HCT116 (cell line): ENCODE measurements around the gene KCNC3. TPM values are rescaled to one million over a fixed set of nuclear protein-coding genes. Genes with fewer than 3 reads are reported as not detected.

Source experiments
- ATAC-seq: fragments of 200-7000 bp; cut with Tn5 transposase; 2 replicates; pipeline ENCODE4 v1.9.1; 2020; ENCODE audit warnings: mild to moderate bottlenecking, moderate library complexity
- BruUV-seq: library from RNA; stranded (reverse); fragments of 400-500 nt; replicated peaks from 2 replicates; lab custom pipeline; 2021; lab: Mats Ljungman, UMichigan
- CTCF ChIA-PET: fragments of 300-600 bp; sonication (Branson Sonifier 250); formaldehyde crosslinking; loops from one replicate; lab custom pipeline; 2021; ENCODE audit warnings: antibody characterized with exemption; lab: Charles Lee
- POLR2A ChIA-PET: fragments of 300-600, 350-600 bp; sonication (Branson Sonifier 250); formaldehyde crosslinking; loops from one replicate; lab custom pipeline; 2021; ENCODE audit warnings: antibody characterized with exemption; lab: Charles Lee
- RAD21 ChIA-PET, 2 experiments: fragments of 300-600 bp; sonication (Branson Sonifier 250); formaldehyde crosslinking; loops; one replicate each; lab custom pipeline; 2023; ENCODE audit warnings: low total read pairs in 2 of 2; ENCODE audit not compliant: uncharacterized antibody in 2 of 2, unreplicated experiment in 2 of 2, low non-redundant PET in 1 of 2; lab: Charles Lee
- DNase-seq: peaks from one replicate; pipeline ENCODE4 v3.0.0-alpha.2; 2010; ENCODE audit warnings: low read depth, low spot score
- H2AFZ ChIP-seq: fragments of 200-600 bp; shearing (Covaris generic), sonication (generic); 2 replicates; pipeline ENCODE4 v1.6.1; 2017; ENCODE audit warnings: low read depth, mixed run types, mixed read lengths, antibody characterized with exemption, low read length; ENCODE audit not compliant: poor library complexity, severe bottlenecking
- H3K27ac ChIP-seq: 2 replicates; pipeline ENCODE4 v1.5.1; 2012; ENCODE audit warnings: low read depth, low read length
- H3K27me3 ChIP-seq: fragments of 200-600 bp; sonication (generic); 2 replicates; pipeline ENCODE4 v1.6.1; 2016; ENCODE audit warnings: mixed run types, low read length, mixed read lengths; ENCODE audit not compliant: insufficient read depth
- H3K36me3 ChIP-seq, 2 experiments: fragments of 200-500 bp in 1 of 2; fragments of 200-600 bp in 1 of 2; sonication (Bioruptor generic) in 1 of 2; sonication (generic) in 1 of 2; 2 replicates each; pipeline versions ENCODE4 v1.5.1 to v1.6.1; 2014 to 2016; ENCODE audit warnings: low read length in 2 of 2, inconsistent platforms in 1 of 2, mixed read lengths in 1 of 2, mixed run types in 1 of 2; ENCODE audit not compliant: insufficient read depth in 2 of 2, control insufficient read depth in 1 of 2
- H3K4me1 ChIP-seq, 2 experiments: fragments of 200-600 bp in 1 of 2; sonication (generic) in 1 of 2; 2 replicates each; pipeline versions ENCODE4 v1.5.1 to v1.6.1; 2012 to 2017; ENCODE audit warnings: low read length in 2 of 2, inconsistent platforms in 1 of 2, mild to moderate bottlenecking in 1 of 2, mixed read lengths in 1 of 2, mixed run types in 1 of 2, moderate library complexity in 1 of 2; ENCODE audit not compliant: insufficient read depth in 2 of 2, control insufficient read depth in 1 of 2
- H3K4me2 ChIP-seq: fragments of 200-600 bp; sonication (generic); 2 replicates; pipeline ENCODE4 v1.6.1; 2017; ENCODE audit warnings: mixed run types, low read length, mixed read lengths
- H3K4me3 ChIP-seq, 2 experiments: fragments of 200-600 bp in 1 of 2; sonication (generic) in 1 of 2; replicated peaks in 1 of 2; 2 replicates each; pipeline ENCODE4 v1.5.1; 2011 to 2016; ENCODE audit warnings: low read length in 2 of 2, control low read depth in 1 of 2, low read depth in 1 of 2, mild to moderate bottlenecking in 1 of 2, mixed read lengths in 1 of 2, mixed run types in 1 of 2
- H3K79me2 ChIP-seq: fragments of 200-600 bp; sonication (generic); 2 replicates; pipeline ENCODE4 v1.6.1; 2017; ENCODE audit warnings: mild to moderate bottlenecking, mixed run types, low read length, moderate library complexity, mixed read lengths; ENCODE audit not compliant: insufficient read depth
- H3K9ac ChIP-seq: fragments of 200-600 bp; sonication (generic); 2 replicates; pipeline ENCODE4 v1.6.1; 2016; ENCODE audit warnings: low read length, mixed read lengths
- H3K9me2 ChIP-seq: fragments of 200-600 bp; sonication (generic), shearing (Covaris generic); 2 replicates; pipeline ENCODE4 v1.6.1; 2017; ENCODE audit warnings: mixed run types, mild to moderate bottlenecking, moderate library complexity; ENCODE audit not compliant: insufficient read depth
- H3K9me3 ChIP-seq, 2 experiments: fragments of 200-500 bp in 1 of 2; fragments of 200-600 bp in 1 of 2; sonication (Bioruptor generic) in 1 of 2; sonication (generic) in 1 of 2; 2 replicates each; pipeline ENCODE4 v1.6.1; 2014 to 2017; ENCODE audit warnings: low read length in 2 of 2, mixed read lengths in 2 of 2, inconsistent platforms in 1 of 2, low read depth in 1 of 2, mild to moderate bottlenecking in 1 of 2, mixed run types in 1 of 2, moderate library complexity in 1 of 2; ENCODE audit not compliant: control insufficient read depth in 1 of 2, insufficient read depth in 1 of 2
- H4K20me1 ChIP-seq: fragments of 200-600 bp; sonication (generic), shearing (Covaris generic); 2 replicates; pipeline ENCODE4 v1.6.1; 2017; ENCODE audit warnings: mixed run types, mild to moderate bottlenecking, moderate library complexity; ENCODE audit not compliant: insufficient read depth
- CEBPB ChIP-seq: IDR thresholded peaks from 2 replicates; pipeline ENCODE4 v1.6.1; 2012; ENCODE audit warnings: low read depth
- EGR1 ChIP-seq: IDR thresholded peaks from 2 replicates; pipeline ENCODE4 v1.6.1; 2012; ENCODE audit warnings: low read depth
- ELF1 ChIP-seq: IDR thresholded peaks from 2 replicates; pipeline ENCODE4 v1.6.1; 2012; ENCODE audit warnings: low read depth, borderline replicate concordance
- EZH2 ChIP-seq: fragments of 200-600 bp; sonication (generic); IDR thresholded peaks from 2 replicates; pipeline ENCODE4 v1.6.1; 2017; ENCODE audit warnings: antibody characterized with exemption, mixed run types
- FOSL1 ChIP-seq: IDR thresholded peaks from 2 replicates; pipeline ENCODE4 v1.6.1; 2012; ENCODE audit warnings: low read depth
- JUND ChIP-seq: IDR thresholded peaks from 2 replicates; pipeline ENCODE4 v1.6.1; 2012
- RAD21 ChIP-seq: IDR thresholded peaks from 2 replicates; pipeline ENCODE4 v1.6.1; 2012; ENCODE audit warnings: low read depth, mild to moderate bottlenecking
- REST ChIP-seq: IDR thresholded peaks from 2 replicates; pipeline ENCODE4 v1.6.1; 2012; ENCODE audit warnings: low read depth
- SP1 ChIP-seq: IDR thresholded peaks from 2 replicates; pipeline ENCODE4 v1.6.1; 2012; ENCODE audit warnings: low read depth
- SRF ChIP-seq: IDR thresholded peaks from 2 replicates; pipeline ENCODE4 v1.6.1; 2012; ENCODE audit warnings: low read depth
- TCF7L2 ChIP-seq: IDR thresholded peaks from 2 replicates; pipeline ENCODE4 v1.7.0; 2011; ENCODE audit warnings: borderline replicate concordance, inconsistent platforms; ENCODE audit not compliant: insufficient read depth, insufficient read length; ENCODE audit errors: extremely low read depth
- ZFX ChIP-seq: fragments of 450-650 bp; IDR thresholded peaks from 2 replicates; pipeline ENCODE4 v1.6.1; 2017
- ZNF274 ChIP-seq: fragments of 200-500 bp; sonication (Bioruptor generic); IDR thresholded peaks from 2 replicates; pipeline ENCODE4 v1.6.1; 2014; ENCODE audit warnings: mild to moderate bottlenecking, low read depth, low read length, inconsistent platforms
- intact Hi-C: fragments of 100-400 bp; cut with micrococcal nuclease; formaldehyde crosslinking; loops from 2 replicates; pipeline ENCODE4 v1.10.0; 2022
- total RNA-seq: library from RNA; stranded (reverse); gene quantifications from one replicate; pipeline ENCODE4 v1.2.1, GENCODE V29; 2021; ENCODE audit not compliant: unreplicated experiment
- TF ChIP-seq, protein P1 (sequence below): IDR thresholded peaks from 2 replicates; pipeline ENCODE4 v1.6.1; 2012

KCNC3 gene
- total RNA-seq, 1 experiment from 2014 or later = 6.9 TPM

DNA sequence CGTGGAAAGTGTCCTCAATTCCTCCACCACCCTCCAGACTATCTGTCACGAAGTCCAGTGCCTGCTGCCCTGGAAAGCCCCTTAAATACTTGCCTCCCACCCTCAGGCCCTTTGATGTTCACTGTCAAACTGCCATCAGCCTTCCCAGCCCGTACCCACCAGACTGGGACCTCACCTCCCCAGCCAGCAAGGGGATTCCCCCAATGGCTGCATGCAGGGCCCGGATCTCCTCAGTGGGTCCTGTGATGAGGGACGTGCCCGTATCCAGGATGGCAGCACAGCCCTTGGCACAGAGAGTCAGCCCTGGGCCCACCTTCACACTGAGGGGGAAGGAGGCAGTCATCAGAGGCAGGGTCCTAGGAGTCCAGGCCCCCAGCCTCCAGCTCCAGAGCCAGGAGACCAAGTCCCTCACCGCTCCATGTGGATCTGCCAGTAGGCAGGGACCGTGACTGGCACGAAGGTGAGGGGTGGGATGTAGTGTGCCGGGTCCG lies 30.2 kb upstream of the KCNC3 start:
- H3K36me3 ChIP-seq = no peaks in the 10 kb centered on the region
- TF ChIP-seq ELF1 = no peak
- TF ChIP-seq TCF7L2 = no peak
- no peak for TF ChIP-seq SP1
- no peak for TF ChIP-seq SRF
- no peak for TF ChIP-seq EZH2
- no peak for TF ChIP-seq EGR1
- TF ChIP-seq, protein P1, sequence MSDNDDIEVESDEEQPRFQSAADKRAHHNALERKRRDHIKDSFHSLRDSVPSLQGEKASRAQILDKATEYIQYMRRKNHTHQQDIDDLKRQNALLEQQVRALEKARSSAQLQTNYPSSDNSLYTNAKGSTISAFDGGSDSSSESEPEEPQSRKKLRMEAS = no peak
- no peak for TF ChIP-seq CEBPB
- TF ChIP-seq ZFX = no peak
- TF ChIP-seq RAD21 = no peak
- TF ChIP-seq FOSL1 = no peak
- no peak for TF ChIP-seq ZNF274
- TF ChIP-seq JUND = no peak
- TF ChIP-seq REST = no peak
- RAD21 ChIA-PET = no interaction called here
- peaks cover 0 to 7% of the 10 kb centered on the region in 2 experiments; a peak in 1 of 4 replicates for H3K4me1 ChIP-seq
- intact Hi-C loops = no loop called here
- H3K4me2 ChIP-seq = no peak overlapping the region
- no peak overlapping the region for H2AFZ ChIP-seq
- no peak for DNase-seq
- no TSS peak for BruUV-seq
- no peaks in the 10 kb centered on the region for H4K20me1 ChIP-seq
- no peaks in the 10 kb centered on the region for H3K9me3 ChIP-seq
- no peaks in the 10 kb centered on the region for H3K9me2 ChIP-seq
- CTCF ChIA-PET = no interaction called here
- no peak for ATAC-seq
- H3K27me3 ChIP-seq = no peaks in the 10 kb centered on the region
- no peak overlapping the region for H3K9ac ChIP-seq
- H3K4me3 ChIP-seq = no peak overlapping the region
- no peak overlapping the region for H3K27ac ChIP-seq
- POLR2A ChIA-PET = no interaction called here
- no peaks in the 10 kb centered on the region for H3K79me2 ChIP-seq
